Measurements from ENCODE around the gene EIF4A3. TPM values are rescaled to one million over a fixed set of nuclear protein-coding genes. Genes with fewer than 3 reads are reported as not detected.

The EIF4A3 gene
- total RNA-seq, 4 donors from 2014 or later, result 27.4 to 32.8 (median 30.0) TPM

DNA sequence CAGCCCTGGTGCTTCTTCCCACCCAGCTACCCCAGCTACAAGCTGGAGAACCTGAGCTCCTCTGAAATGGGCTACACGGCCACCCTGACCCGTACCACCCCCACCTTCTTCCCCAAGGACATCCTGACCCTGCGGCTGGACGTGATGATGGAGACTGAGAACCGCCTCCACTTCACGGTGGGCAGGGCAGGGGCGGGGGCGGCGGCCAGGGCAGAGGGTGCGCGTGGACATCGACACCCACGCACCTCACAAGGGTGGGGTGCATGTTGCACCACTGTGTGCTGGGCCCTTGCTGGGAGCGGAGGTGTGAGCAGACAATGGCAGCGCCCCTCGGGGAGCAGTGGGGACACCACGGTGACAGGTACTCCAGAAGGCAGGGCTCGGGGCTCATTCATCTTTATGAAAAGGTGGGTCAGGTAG is 42.0 kb downstream of the EIF4A3 start:
- in situ Hi-C loops (cut with MboI; ENCODE audit: low sequenced_read_pairs in 4 of 4), result no loop called here
- Histone ChIP-seq H3K27ac (no peak overlapping the region), H3K9me3 (no peaks in the 10 kb centered on the region), H3K27me3 (no peaks in the 10 kb centered on the region), H3K4me3 (no peak overlapping the region), H3K4me1 (peaks cover 9 to 20% of the 10 kb centered on the region in 2 donors), H3K36me3 (no peaks in the 10 kb centered on the region)
- TF ChIP-seq, protein P1, sequence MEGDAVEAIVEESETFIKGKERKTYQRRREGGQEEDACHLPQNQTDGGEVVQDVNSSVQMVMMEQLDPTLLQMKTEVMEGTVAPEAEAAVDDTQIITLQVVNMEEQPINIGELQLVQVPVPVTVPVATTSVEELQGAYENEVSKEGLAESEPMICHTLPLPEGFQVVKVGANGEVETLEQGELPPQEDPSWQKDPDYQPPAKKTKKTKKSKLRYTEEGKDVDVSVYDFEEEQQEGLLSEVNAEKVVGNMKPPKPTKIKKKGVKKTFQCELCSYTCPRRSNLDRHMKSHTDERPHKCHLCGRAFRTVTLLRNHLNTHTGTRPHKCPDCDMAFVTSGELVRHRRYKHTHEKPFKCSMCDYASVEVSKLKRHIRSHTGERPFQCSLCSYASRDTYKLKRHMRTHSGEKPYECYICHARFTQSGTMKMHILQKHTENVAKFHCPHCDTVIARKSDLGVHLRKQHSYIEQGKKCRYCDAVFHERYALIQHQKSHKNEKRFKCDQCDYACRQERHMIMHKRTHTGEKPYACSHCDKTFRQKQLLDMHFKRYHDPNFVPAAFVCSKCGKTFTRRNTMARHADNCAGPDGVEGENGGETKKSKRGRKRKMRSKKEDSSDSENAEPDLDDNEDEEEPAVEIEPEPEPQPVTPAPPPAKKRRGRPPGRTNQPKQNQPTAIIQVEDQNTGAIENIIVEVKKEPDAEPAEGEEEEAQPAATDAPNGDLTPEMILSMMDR (IDR thresholded peaks at IDR 0.05 in 4 of 5, conservative IDR thresholded peaks at IDR 0.05 in 1 of 5), result no peak
- TF ChIP-seq POLR2A (IDR thresholded peaks at IDR 0.05), result no peak
- no peak for ATAC-seq
- no peak for DNase-seq
- intact Hi-C loops (cut with DNase I; ENCODE audit: low total_unique reads), result loop anchor here (5.0 kb wide), 1 partner anchor 157 kb away; the partner anchor contains the start of gene RNF213

DNA sequence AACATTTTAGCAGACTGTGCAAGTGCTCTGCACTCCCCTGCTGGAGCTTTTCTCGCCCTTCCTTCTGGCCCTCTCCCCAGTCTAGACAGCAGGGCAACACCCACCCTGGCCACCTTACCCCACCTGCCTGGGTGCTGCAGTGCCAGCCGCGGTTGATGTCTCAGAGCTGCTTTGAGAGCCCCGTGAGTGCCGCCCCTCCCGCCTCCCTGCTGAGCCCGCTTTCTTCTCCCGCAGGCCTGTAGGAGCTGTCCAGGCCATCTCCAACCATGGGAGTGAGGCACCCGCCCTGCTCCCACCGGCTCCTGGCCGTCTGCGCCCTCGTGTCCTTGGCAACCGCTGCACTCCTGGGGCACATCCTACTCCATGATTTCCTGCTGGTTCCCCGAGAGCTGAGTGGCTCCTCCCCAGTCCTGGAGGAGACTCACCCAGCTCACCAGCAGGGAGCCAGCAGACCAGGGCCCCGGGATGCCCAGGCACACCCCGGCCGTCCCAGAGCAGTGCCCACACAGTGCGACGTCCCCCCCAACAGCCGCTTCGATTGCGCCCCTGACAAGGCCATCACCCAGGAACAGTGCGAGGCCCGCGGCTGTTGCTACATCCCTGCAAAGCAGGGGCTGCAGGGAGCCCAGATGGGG is 42.5 kb downstream of the EIF4A3 start:
- ATAC-seq, result no peak
- intact Hi-C loops (cut with DNase I; ENCODE audit: low total_unique reads), result loop anchor here (5.0 kb wide), 1 partner anchor 158 kb away; the partner anchor contains the start of gene RNF213
- in situ Hi-C loops (cut with MboI; ENCODE audit: low sequenced_read_pairs in 4 of 4), result no loop called here

DNA sequence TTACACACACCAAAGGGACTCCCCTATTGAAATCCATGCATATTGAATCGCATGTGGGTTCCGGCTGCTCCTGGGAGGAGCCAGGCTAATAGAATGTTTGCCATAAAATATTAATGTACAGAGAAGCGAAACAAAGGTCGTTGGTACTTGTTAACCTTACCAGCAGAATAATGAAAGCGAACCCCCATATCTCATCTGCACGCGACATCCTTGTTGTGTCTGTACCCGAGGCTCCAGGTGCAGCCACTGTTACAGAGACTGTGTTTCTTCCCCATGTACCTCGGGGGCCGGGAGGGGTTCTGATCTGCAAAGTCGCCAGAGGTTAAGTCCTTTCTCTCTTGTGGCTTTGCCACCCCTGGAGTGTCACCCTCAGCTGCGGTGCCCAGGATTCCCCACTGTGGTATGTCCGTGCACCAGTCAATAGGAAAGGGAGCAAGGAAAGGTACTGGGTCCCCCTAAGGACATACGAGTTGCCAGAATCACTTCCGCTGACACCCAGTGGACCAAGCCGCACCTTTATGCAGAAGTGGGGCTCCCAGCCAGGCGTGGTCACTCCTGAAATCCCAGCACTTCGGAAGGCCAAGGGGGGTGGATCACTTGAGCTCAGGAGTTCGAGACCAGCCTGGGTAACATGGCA is 43.4 kb downstream of the EIF4A3 start:
- DNase-seq (no peak), ATAC-seq (no peak)
- Histone ChIP-seq H3K27me3 (no peaks in the 10 kb centered on the region), H3K9me3 (no peaks in the 10 kb centered on the region), H3K4me3 (no peak overlapping the region), H3K4me1 (peaks cover 9 to 20% of the 10 kb centered on the region in 2 donors), H3K36me3 (no peaks in the 10 kb centered on the region), H3K27ac (no peak overlapping the region)
- TF ChIP-seq, protein P1 (IDR thresholded peaks at IDR 0.05 in 4 of 5, conservative IDR thresholded peaks at IDR 0.05 in 1 of 5), result no peak
- TF ChIP-seq POLR2A (IDR thresholded peaks at IDR 0.05), result no peak
- intact Hi-C loops (cut with DNase I; ENCODE audit: low total_unique reads) (loop anchor here (5.0 kb wide), 1 partner anchor 159 kb away; the partner anchor contains the start of gene RNF213), in situ Hi-C loops (cut with MboI; ENCODE audit: low sequenced_read_pairs in 4 of 4) (no loop called here)

More for the DNA sequence above, 42.5 kb downstream of the EIF4A3 start:
- H3K27me3 ChIP-seq, result no peaks in the 10 kb centered on the region
- H3K9me3 ChIP-seq, result no peaks in the 10 kb centered on the region
- no peak overlapping the region for H3K4me3 ChIP-seq
- DNase-seq, result no peak
- TF ChIP-seq POLR2A (IDR thresholded peaks at IDR 0.05), result no peak
- TF ChIP-seq, protein P1 (IDR thresholded peaks at IDR 0.05 in 4 of 5, conservative IDR thresholded peaks at IDR 0.05 in 1 of 5), result no peak
- no peaks in the 10 kb centered on the region for H3K36me3 ChIP-seq
- no peak overlapping the region for H3K27ac ChIP-seq
- H3K4me1 ChIP-seq, result peaks cover 9 to 20% of the 10 kb centered on the region in 2 donors

DNA sequence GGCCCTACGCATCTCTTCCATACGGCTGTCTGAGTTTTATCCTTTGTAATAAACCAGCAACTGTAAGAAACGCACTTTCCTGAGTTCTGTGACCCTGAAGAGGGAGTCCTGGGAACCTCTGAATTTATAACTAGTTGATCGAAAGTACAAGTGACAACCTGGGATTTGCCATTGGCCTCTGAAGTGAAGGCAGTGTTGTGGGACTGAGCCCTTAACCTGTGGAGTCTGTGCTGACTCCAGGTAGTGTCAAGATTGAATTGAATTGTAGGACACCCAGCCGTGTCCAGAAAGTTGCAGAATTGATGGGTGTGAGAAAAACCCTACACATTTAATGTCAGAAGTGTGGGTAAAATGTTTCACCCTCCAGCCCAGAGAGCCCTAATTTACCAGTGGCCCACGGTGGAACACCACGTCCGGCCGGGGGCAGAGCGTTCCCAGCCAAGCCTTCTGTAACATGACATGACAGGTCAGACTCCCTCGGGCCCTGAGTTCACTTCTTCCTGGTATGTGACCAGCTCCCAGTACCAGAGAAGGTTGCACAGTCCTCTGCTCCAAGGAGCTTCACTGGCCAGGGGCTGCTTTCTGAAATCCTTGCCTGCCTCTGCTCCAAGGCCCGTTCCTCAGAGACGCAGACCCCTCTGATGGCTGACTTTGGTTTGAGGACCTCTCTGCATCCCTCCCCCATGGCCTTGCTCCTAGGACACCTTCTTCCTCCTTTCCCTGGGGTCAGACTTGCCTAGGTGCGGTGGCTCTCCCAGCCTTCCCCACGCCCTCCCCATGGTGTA is 44.1 kb downstream of the EIF4A3 start:
- TF ChIP-seq, protein P1 (IDR thresholded peaks at IDR 0.05 in 4 of 5, conservative IDR thresholded peaks at IDR 0.05 in 1 of 5), result no peak
- no peak for TF ChIP-seq POLR2A (IDR thresholded peaks at IDR 0.05)
- H3K4me3 ChIP-seq, result peak overlapping the region in 2 of 4 donors; percentile 87 to 89
- no peak for DNase-seq
- H3K9me3 ChIP-seq, result no peaks in the 10 kb centered on the region
- in situ Hi-C loops (cut with MboI; ENCODE audit: low sequenced_read_pairs in 4 of 4) (no loop called here), intact Hi-C loops (cut with DNase I; ENCODE audit: low total_unique reads) (loop anchor here (5.0 kb wide), 1 partner anchor 159 kb away; the partner anchor contains the start of gene RNF213)
- H3K27ac ChIP-seq, result no peak overlapping the region
- no peak for ATAC-seq
- no peaks in the 10 kb centered on the region for H3K36me3 ChIP-seq
- H3K4me1 ChIP-seq, result peaks cover 9 to 20% of the 10 kb centered on the region in 2 donors
- no peaks in the 10 kb centered on the region for H3K27me3 ChIP-seq
